HUDEP-2 (cell line): ENCODE measurements around the gene AFF1.

Experiments used
- DNase-seq, 76 experiments: peaks; one replicate each; lab custom pipeline; 2025; ENCODE audit not compliant: unreplicated experiment in 76 of 76; lab: John Stamatoyannopoulos, UW

AFF1 gene

DNA sequence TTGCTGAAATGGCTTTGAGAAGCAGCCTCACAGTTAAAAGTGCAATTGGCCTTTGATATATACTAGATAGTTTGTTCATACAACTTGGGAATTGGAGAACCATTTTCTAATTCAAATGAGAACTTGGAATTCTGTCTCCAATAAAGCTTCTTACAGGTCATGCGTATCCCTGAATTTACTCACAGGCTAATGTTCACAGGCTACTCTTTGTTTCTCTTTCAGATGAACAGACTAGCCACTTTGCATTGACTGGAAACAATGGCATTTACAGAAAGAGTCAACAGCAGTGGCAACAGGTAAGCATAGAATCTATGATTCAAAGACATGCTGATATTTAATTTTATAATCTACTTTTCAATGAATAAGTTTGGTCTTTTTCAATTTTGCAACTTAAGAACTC lies 13.5 kb downstream of the AFF1 start:
- DNase-seq: no peak

DNA sequence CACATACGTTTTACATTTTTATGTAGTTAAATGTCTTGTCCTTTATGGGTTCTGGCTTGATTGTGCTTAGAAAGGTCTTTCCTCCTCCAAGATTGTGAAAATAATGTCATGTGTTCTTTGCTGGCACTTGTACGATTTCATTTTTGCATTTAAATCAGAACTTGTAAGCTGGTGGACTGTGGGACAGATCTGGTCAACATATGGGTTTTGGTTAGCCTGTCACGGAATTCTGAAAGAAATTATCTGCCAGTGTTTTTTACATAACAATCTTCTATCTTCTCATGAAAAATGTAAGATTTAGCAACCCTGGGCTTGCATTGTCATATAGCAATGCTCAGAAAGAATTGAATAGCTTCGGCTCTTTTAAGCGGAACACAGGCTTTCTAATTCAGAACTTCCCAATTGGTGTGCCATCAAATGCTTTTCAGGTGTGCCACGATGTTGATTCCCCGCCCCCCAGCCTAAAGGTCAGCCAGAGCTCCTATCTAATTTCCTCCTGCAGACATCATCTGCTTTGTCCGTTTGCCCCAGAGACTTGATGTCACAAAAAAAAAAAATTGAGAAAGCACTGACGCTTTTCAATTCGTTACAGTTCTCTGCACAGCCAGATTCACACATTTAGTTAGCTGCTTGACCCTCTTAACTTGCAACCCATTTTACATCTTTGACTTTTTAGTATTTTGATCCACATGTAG lies 16.2 kb downstream of the AFF1 start:
- DNase-seq: peak in 2 of 76 experiments; percentile 2

DNA sequence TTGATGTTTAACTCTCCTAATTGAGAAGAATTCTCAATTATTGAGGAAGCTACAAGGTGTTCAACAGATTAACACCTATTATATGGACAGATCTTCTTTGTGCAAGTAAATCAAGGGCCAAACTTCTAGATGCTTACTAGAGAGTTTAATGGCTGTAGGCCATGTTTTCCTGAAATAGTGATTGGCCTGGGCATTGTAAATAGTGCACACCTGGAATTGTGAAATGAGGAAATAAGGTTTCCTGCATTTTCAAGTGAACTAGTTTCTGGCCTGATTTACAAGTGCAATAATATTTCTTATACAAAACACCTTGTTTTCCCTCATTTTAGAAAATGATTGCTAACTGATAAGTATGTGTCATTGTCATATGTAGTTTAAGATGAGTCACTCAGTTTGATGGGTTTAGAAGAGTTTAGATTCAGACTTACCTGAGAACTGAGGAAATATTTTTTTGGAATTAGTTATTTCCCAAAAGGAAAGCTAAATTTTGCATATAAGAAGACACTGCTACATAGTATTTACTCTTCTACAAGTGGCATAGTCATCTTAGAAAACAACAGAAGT lies 21.2 kb downstream of the AFF1 start:
- no peak for DNase-seq

DNA sequence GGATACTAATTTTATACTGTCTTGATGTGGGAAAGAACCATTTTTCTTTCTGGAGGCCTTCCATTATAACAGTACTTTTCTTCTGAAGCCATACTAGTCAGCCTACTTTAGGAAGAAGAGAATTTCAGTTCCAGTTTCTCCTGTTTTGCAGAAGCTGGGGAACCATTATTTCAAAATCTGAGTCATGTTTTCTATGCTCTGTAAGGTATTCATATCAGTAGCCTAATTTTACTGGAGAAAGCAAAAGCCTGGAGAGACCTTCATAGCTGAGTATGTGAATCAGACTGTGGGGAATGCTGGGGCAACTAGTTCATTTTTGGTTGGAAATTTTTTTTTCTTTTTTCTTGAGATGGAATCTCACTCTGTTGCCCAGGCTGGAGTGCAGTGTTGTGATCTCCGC lies 22.4 kb downstream of the AFF1 start:
- no peak for DNase-seq

DNA sequence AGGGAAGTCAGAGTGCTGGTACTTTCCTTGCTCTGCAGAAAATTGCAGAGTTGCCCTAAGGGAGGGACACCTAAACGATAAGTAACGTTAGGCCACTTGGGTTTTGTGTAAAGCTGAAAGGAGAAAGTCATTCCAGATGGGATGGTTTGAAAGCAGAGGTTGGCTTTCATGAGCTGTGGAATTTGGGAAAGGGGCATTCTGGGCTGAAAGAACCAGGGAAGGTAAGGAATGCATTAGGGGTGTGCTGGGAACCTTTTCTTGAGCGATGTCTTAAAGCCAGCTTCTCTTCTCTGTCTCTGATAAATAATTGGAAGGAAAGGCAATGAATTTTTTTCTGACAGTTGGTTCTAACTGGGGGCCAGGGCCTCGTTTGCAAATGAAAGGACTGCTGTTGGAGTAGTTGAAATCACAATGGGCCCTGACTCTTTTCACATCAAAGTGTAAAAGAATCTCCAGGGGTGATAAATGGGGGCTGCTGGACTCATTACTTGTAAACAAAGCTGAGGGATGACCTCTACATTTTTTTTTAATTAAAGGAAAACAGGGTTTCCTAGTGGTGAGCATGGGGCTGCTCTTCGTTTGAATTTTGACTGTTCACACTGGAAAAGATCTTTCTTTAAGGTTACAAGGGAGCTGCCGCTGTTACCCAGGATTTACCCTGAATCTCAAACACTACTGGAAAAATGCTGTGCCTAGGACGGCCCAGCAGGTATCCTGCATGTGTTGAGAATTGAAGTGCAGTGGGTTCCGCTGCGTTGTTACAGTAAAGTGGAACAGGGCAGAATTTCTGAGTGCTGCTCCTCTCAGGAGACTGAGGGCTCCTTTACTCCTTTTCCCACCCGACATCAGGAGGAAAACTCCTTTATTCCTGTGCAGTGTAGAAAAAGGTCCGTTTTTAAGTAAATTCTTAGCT lies 25.0 kb downstream of the AFF1 start:
- DNase-seq: no peak

DNA sequence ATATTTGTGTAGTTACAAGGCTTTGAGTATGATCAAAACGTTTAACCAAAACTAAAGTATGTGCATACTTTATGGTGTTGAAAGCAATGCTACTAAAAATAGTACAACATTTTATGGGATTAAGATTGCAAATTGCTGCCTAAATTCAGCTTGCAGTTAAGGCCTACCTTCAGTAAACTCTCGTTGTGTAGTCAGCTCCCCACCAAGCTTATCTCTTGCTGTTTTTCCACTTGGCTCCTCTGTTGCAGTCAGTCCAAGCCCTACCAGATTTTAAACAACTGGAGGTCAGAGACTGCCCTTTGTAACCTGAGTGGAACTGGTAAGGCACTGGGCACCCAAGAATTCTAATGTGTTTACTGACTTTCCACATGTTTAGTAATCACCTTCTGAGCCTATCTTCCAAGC lies 25.7 kb downstream of the AFF1 start:
- peak in 31 of 76 experiments; percentile 2 to 58 (median 14) for DNase-seq

DNA sequence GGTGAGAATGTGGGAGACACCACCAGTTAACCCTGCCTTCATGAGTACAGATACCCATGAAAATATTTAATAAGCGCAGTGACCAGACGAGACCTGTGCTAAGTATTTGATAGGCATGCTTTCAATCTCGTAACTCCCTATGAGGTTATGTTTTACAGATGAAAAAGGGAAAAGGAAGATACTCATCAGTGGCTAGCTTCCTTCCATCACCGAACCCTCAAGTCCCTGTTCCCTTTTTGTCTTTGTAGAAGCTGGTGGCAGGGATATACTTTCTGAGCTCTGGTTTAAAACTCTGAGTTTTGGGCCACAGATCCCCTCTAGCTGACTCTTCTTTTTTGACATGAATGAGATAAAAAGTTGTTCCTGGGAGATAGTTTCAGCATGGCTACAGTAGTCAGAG lies 26.3 kb downstream of the AFF1 start:
- DNase-seq: peak in 1 of 76 experiments; percentile 32

DNA sequence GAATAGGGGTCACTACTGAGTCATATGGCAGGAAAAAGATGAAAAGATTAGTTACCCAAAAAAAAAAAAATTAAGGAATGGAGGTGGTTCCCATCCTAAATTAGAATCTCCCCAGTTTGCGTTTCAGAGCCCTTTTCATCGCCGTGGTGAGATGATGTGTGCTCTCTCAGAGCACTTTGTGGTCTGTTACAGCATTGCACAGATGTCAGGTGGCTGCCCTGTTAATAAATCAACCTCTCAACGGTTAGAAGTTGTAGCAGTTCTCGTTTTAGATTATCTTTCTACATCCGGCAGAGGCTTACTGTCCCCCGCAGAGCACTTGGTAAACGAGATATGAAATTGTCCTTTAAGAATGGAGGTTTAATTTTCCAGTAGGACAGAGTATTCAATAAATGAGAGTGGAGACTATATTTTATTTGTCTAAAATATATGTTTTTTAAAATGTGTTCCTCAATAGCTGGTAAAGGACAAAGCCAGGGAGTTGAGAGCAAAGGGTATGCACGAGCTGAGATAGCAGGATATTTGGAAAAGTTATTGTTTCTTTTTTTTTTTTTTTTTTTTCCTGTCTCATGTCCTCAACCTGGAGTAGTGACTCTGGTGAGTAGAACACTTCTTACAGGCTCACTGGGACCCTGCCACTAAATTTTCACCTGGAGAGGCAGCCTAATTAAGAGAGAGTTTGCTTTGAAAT lies 26.9 kb downstream of the AFF1 start:
- DNase-seq: peak in 70 of 76 experiments; percentile 4 to 88 (median 54)

DNA sequence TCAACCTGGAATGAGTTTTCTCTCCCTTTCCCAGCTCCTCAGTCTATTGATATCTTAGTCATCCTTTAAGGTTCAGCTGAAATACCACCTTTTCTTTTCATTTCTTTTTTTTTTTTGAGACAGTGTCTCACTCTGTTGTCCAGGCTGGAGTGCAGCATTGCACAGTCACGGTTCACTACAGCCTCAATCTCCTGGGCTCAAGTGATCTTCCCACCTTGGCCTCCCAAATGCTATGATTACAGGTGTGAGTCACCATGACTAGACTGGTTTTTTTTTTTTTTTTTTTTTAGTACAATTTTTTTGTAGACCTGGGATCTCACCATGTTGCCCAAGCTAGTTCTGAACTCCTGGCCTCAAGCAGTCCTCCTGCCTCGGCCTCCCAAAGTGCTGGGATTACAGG lies 28.9 kb downstream of the AFF1 start:
- peak in 4 of 76 experiments; percentile 12 to 29 (median 18) for DNase-seq

DNA sequence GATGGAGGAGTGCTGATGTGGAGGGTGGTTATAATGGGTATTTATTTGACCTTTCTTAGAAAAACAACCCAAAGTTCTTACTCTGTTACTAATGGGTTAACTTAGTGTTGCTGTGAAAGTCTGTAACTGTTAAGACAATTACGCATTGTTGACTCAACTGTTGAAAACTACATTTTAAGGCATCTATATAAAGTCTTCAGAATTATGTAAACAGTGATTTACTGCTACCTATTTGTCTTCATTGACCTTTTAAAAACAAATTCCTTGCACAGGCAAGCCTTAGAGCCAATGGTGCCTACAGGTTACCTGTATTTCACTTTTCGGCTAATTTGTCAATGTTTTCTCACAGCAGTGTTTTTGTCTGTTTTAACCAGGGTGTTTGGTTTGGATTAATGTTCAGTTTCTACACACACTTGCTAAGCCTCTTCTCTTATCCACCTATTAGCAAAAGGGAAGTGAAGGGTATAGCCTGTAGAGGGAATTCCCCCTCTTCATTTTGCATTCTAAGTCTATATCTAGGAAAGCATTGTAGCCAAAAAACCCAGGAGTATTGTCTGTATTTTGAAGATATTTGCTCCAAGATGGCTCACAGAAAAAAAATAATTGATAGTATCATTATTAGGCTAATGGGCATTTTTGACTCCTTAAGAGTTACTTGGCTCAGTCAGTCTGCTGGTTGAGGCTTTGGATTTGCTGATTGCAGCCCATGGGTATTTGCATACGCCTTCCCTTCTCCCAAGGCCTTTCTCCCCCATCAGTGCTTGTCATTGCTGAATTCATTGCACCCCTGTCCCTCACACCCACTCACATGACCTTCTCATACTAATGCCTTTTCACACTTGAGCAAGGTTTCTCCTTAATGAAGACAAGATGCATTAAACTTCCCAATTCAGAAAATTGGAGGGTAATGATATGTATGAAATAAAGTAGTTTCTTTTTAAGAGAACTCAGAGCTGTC lies 30.5 kb downstream of the AFF1 start:
- no peak for DNase-seq

DNA sequence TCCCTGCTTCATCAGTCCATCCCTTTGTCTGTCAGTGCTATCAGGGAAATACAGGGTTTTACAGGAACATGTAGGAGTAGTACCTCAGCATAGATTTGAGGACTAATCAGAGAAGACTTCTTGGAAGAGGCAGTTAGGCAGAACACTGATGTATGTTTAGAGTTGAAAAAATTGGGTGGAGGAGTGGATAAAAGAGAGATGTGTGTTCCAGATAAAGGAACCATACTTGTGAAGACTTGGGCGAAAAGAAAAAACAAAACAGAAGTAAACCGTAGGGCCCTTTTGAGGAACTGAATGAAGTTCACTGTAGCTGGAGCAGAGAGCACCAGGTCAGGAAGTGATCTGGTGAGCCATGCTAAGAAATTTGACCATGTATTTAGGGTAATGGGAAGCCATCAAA lies 32.3 kb downstream of the AFF1 start:
- peak in 31 of 76 experiments; percentile 4 to 76 (median 45) for DNase-seq

DNA sequence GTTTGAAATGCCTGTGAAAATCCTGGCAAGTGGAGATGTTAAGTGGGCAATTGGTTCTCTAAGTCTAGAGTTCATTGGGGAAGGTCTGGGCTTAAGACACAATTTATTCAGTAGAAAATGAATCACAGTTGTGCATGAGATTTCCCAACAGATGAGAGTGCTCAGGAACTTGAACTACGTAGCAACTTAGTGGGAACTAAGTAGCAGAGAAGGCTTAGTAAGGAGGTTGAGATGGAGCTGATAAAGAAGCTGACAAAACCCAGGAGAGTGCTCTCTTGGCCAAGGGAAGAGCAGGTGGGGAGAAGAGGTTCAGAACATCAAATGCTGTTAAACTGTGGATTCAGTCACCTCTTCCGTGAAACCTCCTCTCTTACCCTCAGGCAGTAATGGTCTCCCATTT lies 33.0 kb downstream of the AFF1 start:
- no peak for DNase-seq

DNA sequence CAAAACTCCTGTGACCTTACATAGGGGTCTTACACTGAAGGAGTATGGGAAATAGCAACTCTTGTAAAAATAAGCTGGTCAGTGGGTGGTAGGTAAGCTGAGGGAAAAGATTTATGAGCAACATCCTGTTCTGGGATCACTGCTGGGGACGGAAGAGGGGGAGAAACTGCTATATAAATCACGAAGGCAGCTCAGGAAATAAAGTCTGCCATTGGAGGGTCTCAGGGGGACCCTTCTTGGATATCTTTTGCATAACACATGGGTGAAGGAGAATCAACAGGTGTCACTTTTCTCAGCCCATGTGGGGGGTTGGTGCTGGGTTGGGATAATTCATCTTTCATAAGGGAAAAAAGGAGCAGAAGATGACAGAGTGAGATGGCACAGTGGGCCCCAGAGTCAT lies 33.7 kb downstream of the AFF1 start:
- DNase-seq: no peak

DNA sequence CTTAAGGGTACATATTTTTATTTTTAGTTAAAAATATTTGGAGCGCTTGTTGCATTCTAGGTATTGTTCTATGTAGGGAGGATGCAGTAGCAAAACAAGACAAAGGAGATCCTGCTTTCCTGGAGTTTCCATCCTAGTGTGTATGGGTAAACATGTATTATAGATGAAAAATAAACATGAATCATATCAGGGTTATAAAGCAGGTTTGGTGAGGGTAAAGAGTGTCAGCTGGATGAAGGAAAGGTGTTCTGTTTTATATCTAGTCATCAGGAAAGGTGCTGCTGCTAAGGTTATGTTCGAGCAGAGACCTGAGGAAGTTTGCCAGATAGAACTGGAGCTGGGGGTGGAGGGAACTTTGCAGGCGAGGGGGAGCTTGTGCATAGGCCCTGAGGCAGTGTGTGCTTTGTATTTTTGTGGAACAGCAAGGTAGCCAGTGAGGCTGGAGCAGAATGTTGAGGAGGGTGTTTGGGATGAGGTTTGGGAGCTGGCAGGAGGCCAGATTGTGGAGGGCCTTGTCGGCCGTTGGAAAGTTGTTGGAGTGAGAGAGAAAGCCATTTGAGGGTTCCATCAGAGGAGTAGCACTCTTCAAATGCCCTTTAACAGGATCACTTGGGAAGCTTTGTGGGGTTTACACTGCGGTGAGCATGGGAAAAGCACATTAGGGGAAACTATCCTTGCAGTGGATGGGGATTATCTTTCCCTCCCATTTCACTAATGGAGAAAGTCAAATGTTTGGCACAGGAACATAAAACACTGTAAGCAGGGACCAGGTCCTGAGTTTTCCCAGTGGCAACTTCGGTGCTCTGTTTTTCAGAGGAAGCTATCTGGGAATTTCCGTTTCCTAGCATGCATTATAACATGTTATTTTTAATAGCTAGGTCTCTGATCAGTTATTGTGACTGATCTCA lies 35.9 kb downstream of the AFF1 start:
- no peak for DNase-seq

DNA sequence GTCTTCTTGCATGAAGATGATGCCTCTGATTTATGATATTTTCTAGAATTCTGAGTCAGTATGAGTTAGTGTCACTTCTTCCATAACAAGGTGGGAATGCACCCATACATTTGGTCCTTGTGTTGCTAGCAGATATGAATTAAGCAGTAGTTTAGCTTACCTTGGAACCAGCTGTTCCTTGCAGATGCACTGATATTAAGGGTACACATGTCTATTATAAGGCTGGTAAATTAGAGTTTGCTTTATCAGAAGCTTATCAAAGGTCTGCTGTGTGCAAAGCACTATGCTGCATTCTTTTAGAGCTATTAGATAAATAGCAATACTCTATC lies 36.5 kb downstream of the AFF1 start:
- peak in 2 of 76 experiments; percentile 15 to 19 for DNase-seq

DNA sequence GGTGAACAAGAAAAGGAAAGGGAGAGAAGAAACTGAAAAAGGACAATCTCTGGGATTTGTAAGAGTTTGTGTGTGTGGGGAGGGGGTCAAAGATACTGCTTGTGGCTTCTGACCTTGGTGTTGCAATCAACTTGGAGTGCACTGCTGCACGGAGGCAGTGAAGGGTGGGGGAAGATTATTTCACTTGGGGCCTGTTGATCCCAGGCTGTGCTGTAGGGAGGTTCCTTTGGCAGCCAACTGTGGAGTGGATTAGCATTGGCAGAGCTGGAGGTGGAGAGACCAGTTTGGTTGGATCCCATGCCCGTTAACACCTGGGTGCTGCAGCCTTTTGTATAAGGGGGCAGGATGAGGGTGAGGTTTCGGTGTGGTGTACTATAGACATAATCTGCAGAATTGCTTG lies 38.2 kb downstream of the AFF1 start:
- peak in 10 of 76 experiments; percentile 1 to 21 (median 10) for DNase-seq

DNA sequence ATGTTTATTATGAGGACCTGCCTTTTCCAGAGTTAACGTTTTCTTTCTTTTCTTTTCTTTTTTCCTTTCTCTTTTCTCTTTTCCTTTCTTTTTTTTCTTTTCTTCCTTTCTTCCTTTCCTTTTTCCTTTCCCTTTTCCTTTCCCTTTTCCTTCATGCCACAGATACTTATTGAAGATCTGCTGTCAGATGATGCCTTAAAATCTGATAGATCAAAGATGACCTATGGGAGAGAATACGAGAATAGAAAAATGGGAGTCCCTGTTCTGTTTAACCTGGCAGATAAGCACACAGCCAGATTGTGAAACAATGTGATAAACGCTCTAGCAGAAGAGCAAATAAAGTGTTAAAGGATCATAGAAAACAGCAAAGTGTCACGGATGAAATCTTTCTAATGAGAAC lies 38.9 kb downstream of the AFF1 start:
- peak in 1 of 76 experiments; percentile 9 for DNase-seq

DNA sequence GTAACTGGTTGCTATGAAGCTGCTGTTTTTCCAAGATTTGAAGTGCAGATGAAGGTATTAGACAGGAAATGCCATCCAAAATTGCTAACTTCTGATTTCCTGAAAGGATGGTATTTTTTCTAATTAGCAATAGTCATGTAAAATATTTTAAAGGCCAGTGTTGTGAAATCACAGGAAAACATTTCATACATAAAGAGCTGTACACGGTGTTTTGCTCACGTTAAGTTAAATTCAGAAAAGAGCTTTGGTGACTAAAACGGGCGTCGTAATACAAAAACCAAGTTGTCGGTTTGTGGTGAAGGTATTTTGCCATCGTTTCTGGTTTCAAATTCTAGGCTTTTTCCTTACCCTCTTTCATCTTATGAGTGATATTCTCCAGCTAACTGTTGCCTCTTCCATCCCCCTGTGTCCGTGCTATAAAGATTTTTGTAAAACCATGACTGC lies 39.8 kb downstream of the AFF1 start:
- no peak for DNase-seq

DNA sequence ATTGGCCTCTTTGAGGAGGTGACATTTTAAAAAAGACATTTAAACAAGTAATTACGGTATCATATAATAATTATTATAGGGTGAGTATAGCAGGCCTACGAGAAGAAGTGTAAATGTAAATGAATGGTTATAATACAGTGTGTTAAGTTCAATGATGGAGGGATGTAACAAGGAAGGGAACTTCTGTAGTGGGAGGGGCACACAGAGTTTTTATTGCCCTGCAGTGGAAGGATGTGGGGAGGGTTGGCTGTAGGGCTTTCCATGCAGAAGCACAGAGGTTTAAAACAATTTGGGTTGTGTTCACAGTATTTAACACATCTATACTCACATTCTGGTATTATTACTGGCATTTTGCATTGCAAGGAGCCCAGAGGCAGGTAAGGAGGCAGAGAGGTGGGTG lies 41.1 kb downstream of the AFF1 start:
- no peak for DNase-seq
